Left ventricle myocardium inferior (tissue), 1 donor: ENCODE results near the gene MAP7D3. TPM values are rescaled to one million over a fixed set of nuclear protein-coding genes. Genes with fewer than 3 reads are reported as not detected.

Source experiments
- DNase-seq: peaks from one replicate; pipeline ENCODE4 v3.0.0-alpha.2; 2020
- H3K27ac ChIP-seq: fragments of 200-600 bp; replicated peaks from 2 replicates; pipeline ENCODE4 v1.8.0; 2021
- H3K27me3 ChIP-seq: fragments of 200-600 bp; 2 replicates; pipeline ENCODE4 v1.8.0; 2021; ENCODE audit warnings: low read depth
- H3K36me3 ChIP-seq: fragments of 200-600 bp; 2 replicates; pipeline ENCODE4 v1.8.0; 2021
- H3K4me1 ChIP-seq: fragments of 200-600 bp; 2 replicates; pipeline ENCODE4 v1.8.0; 2021
- H3K4me3 ChIP-seq: fragments of 200-600 bp; 2 replicates; pipeline ENCODE4 v1.8.0; 2021; ENCODE audit warnings: mild to moderate bottlenecking, moderate library complexity
- H3K9me3 ChIP-seq: fragments of 200-600 bp; replicated peaks from 2 replicates; pipeline ENCODE4 v1.8.0; 2021
- intact Hi-C: fragments of 100-400 bp; cut with micrococcal nuclease; formaldehyde crosslinking; loops from one replicate; pipeline ENCODE4 v1.11.0; 2022
- total RNA-seq: library from RNA; stranded (reverse); fragmentation: NEBNext Ultra II Directional; extraction: Animal tissue kit (Norgen Biotek cat#: 25700); gene quantifications from one replicate; pipeline ENCODE4 v1.2.1, GENCODE V29; 2021
- TF ChIP-seq, protein P1 (sequence below): fragments of 200-600 bp; IDR thresholded peaks from 2 replicates; pipeline ENCODE4 v1.8.0; 2021; ENCODE audit warnings: antibody characterized with exemption, mild to moderate bottlenecking, borderline replicate concordance
- donor health status: DM: no; HTN: yes; CAD: no; lungs with severe emphysema.

MAP7D3 gene
- total RNA-seq, 1 donor from 2014 or later: 13.8 TPM

DNA sequence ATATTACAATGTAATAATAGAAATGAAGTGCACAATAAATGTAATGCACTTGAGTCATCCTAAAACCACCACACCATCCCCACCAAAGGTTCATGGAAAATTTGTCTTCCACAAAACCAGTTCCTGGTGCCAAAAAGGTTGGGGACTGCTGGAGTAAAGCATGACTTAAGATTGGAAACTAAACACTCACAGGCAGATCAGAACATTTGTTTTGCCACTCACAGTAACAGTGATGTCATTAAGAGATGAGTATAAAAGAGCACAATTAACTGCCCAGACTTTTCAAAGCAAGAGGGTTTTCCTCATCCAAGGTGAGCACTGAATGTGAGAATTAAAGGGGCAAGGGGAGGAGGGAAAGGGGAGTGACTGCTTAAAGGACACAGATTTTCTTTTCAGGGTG is 35.6 kb downstream of the MAP7D3 start:
- DNase-seq: no peak
- Histone ChIP-seq H3K27ac (no peak overlapping the region), H3K9me3 (no peaks in the 10 kb centered on the region), H3K4me1 (peaks cover 6% of the 10 kb centered on the region), H3K27me3 (no peaks in the 10 kb centered on the region), H3K4me3 (no peak overlapping the region), H3K36me3 (peaks cover 41% of the 10 kb centered on the region)
- TF ChIP-seq, protein P1, sequence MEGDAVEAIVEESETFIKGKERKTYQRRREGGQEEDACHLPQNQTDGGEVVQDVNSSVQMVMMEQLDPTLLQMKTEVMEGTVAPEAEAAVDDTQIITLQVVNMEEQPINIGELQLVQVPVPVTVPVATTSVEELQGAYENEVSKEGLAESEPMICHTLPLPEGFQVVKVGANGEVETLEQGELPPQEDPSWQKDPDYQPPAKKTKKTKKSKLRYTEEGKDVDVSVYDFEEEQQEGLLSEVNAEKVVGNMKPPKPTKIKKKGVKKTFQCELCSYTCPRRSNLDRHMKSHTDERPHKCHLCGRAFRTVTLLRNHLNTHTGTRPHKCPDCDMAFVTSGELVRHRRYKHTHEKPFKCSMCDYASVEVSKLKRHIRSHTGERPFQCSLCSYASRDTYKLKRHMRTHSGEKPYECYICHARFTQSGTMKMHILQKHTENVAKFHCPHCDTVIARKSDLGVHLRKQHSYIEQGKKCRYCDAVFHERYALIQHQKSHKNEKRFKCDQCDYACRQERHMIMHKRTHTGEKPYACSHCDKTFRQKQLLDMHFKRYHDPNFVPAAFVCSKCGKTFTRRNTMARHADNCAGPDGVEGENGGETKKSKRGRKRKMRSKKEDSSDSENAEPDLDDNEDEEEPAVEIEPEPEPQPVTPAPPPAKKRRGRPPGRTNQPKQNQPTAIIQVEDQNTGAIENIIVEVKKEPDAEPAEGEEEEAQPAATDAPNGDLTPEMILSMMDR: no peak
- intact Hi-C loops: no loop called here

DNA sequence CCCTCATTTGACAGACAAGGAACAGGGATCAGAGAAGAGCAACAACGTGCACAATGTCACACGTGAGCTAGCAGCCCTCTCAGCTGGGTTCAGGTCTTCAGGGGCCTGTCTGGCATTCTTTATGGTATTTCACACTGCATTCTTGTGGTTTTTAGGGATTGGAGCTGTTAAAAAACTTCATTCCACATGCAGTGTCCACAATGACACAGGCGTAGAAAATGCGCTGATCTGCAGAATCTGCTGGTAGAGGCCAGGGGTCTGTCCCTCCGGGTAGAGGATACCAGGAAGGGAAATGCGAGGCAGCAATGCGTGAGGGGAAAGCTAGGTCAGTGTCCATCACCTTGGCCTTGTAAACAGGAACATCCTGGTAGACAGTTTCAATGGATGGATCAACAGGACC is 36.6 kb downstream of the MAP7D3 start:
- Histone ChIP-seq H3K9me3 (no peaks in the 10 kb centered on the region), H3K27ac (no peak overlapping the region), H3K4me1 (peaks cover 16% of the 10 kb centered on the region), H3K27me3 (no peaks in the 10 kb centered on the region), H3K36me3 (peaks cover 40% of the 10 kb centered on the region), H3K4me3 (no peak overlapping the region)
- intact Hi-C loops: no loop called here
- no peak for DNase-seq
- TF ChIP-seq, protein P1: no peak

DNA sequence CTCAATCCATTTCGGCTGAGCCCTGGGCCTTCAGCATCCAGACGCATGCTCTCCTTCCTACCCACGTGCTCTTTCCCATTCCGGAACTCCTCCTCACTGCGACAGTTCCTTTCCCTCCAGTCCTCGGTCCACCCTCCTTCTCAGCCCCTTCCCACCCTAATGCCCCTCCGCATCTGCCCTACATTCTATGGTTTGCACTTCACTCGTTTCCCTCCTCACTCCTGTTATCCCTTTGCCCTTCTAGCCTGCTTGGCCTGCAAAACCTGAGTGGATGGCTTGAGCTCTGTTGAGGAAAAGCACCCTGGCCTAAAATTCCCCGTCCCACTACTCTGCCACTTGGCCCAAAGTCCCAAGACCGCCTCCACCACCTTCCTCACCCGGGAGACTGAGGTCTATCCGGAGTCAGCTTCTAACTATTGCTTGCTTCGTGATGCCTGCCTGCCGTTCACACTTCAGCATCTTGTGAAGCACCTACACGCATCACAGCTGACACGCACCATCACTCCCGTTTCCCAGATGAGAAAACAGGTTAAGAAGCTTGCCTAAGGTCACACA is 38.6 kb downstream of the MAP7D3 start:
- TF ChIP-seq, protein P1: no peak
- Histone ChIP-seq H3K27ac (peak overlapping the region; percentile 87), H3K4me1 (peaks cover 36% of the 10 kb centered on the region), H3K36me3 (peaks cover 34% of the 10 kb centered on the region), H3K27me3 (no peaks in the 10 kb centered on the region), H3K4me3 (no peak overlapping the region), H3K9me3 (no peaks in the 10 kb centered on the region)
- DNase-seq: no peak
- intact Hi-C loops: no loop called here

DNA sequence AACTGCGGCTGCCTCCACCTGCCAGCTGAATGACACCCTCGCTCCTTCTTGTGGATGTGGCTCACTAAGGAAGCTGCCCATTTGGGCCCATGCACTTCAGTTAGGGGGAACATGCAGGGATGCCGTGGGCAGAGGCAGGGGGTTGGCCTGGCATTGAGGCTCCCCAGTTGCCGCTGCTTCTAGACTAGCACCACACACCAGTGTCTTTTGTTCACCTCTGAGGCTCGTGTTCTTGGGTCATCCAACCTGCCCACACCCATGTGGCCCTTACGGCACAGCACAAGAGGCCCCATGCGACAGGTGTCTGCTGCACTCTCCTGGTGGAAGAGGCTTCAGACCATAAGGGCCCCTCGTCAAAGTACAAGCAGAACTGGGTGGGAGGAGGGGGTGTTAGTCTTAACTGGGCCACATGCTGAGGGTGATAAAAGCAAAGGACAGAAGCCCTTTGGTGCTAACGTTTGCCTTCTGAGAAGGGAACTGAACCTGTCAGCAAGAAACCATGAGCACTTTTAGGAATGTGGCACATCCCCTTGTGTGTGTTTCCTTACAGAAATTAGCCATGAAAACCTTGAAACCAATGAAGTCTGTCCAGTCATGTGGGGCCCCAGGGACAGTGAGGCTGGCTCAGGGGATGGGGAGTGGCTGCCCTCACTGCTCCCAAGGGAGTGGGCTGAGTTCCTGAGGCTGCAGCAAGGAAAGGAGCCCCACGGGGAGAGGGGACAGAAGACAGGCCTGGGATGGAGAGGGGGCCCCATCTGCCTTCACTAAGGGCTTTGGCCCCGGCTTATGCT is 39.2 kb downstream of the MAP7D3 start:
- TF ChIP-seq, protein P1: no peak
- Histone ChIP-seq H3K36me3 (peaks cover 34% of the 10 kb centered on the region), H3K27ac (peak overlapping the region; percentile 87), H3K4me3 (no peak overlapping the region), H3K9me3 (no peaks in the 10 kb centered on the region), H3K27me3 (no peaks in the 10 kb centered on the region), H3K4me1 (peaks cover 42% of the 10 kb centered on the region)
- DNase-seq: no peak
- intact Hi-C loops: no loop called here

DNA sequence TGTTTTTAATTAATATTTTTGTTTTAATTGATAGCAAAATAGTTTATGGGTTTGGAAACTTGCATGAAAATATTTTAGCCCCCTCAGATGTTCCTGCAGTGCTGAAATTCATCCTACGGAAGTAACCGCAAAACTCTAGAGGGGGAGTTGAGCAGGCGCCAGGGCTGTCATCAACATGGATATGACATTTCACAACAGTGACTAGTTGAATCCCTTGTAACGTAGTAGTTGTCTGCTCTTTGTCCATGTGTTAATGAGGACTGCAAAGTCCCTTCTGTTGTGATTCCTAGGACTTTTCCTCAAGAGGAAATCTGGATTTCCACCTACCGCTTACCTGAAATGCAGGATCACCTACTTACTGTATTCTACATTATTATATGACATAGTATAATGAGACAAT is 40.4 kb downstream of the MAP7D3 start:
- DNase-seq: peak; percentile 47
- Histone ChIP-seq H3K4me3 (no peak overlapping the region), H3K27ac (peak overlapping the region; percentile 87), H3K36me3 (peaks cover 40% of the 10 kb centered on the region), H3K9me3 (no peaks in the 10 kb centered on the region), H3K27me3 (no peaks in the 10 kb centered on the region), H3K4me1 (peaks cover 54% of the 10 kb centered on the region)
- intact Hi-C loops: no loop called here
- TF ChIP-seq, protein P1: no peak
